H1 (cell line): Measurements from ENCODE around the gene BCL3. TPM values are rescaled to one million over a fixed set of nuclear protein-coding genes. Genes with fewer than 3 reads are reported as not detected.

Source experiments
- CHD7 ChIP-seq: fragments of 300-600 bp; sonication (generic); IDR thresholded peaks from 2 replicates; pipeline ENCODE4 v1.7.1; 2012; ENCODE audit warnings: low read length, moderate library complexity, mild to moderate bottlenecking, inconsistent platforms; ENCODE audit not compliant: insufficient replicate concordance
- polyA plus RNA-seq, 7 experiments: library from polyadenylated mRNA; depleted of rRNA in 3 of 7; stranded (reverse) in 5 of 7; unstranded in 2 of 7; fragments of >200 nt in 5 of 7; fragments of 200-250 nt in 2 of 7; gene quantifications; 1 replicate in 5 of 7; 2 replicates in 1 of 7; 4 replicates in 1 of 7; pipeline versions ENCODE4 v1.2.1 to v1.2.3, GENCODE V29; 2011 to 2013; ENCODE audit warnings: missing spikeins in 2 of 7, mixed read lengths in 2 of 7
- total RNA-seq: library from RNA; stranded (reverse); fragmentation: NEBNext Ultra II Directional; extraction: Animal tissue kit (Norgen Biotek cat#: 25700); gene quantifications from 2 replicates; pipeline ENCODE4 v1.2.1, GENCODE V29; 2021

BCL3 gene
- total and polyA plus RNA-seq, 2 of the 8 experiments (the other 6 are each of a cell fraction or from before 2014, with no cell fraction given): 0.88 to 2.4 TPM

GRCh38 chr19:44740351-44740824, 8.1 kb upstream of the BCL3 start (continued):
- no peak for TF ChIP-seq CHD7
